SU-DHL-6 (cell line): ENCODE data around the gene EIF4A2.

Experiments used
- CTCF ChIP-seq: fragments of 200-600 bp; sonication (generic); IDR thresholded peaks from one replicate; pipeline ENCODE4 v1.5.1; 2017; ENCODE audit warnings: antibody characterized with exemption, mild to moderate bottlenecking, low read length, moderate library complexity; ENCODE audit not compliant: insufficient read depth, poor library complexity, severe bottlenecking
- EZH2phosphoT487 ChIP-seq: fragments of 200-600 bp; sonication (generic), shearing (Covaris generic); conservative IDR thresholded peaks from 2 replicates; pipeline ENCODE4 v1.6.1; 2018; ENCODE audit warnings: mild to moderate bottlenecking, antibody characterized with exemption, low read length, moderate library complexity, mixed read lengths

- TF ChIP-seq EZH2phosphoT487 (no peak), CTCF (no peak)
These were observed 15.0 kb downstream of the EIF4A2 start for GRCh38 chr3:186798239-186798874.
